Endodermal cell (in vitro differentiated cells): ENCODE results near the gene RAB3C. TPM values are rescaled to one million over a fixed set of nuclear protein-coding genes. Genes with fewer than 3 reads are reported as not detected.
A peak's percentile ranks its signal among the peaks of the same experiment; 100 is the strongest.

Experiments
- DNase-seq: peaks from one replicate; pipeline ENCODE4 v3.0.0-alpha.2; 2017
- H3K27ac ChIP-seq: 2 replicates; pipeline ENCODE4 v1.5.1; 2013; ENCODE audit warnings: mild to moderate bottlenecking, low read depth, low read length, moderate library complexity
- H3K27me3 ChIP-seq: 2 replicates; pipeline ENCODE4 v1.6.1; 2013; ENCODE audit warnings: mild to moderate bottlenecking, low read length, moderate library complexity; ENCODE audit not compliant: insufficient read depth, control insufficient read depth, poor library complexity, severe bottlenecking
- H3K36me3 ChIP-seq: 2 replicates; pipeline ENCODE4 v1.7.0; 2013; ENCODE audit warnings: mild to moderate bottlenecking, low read length, moderate library complexity; ENCODE audit not compliant: control insufficient read depth, insufficient read depth
- H3K4me1 ChIP-seq: one replicate; pipeline ENCODE4 v1.7.0; 2013; ENCODE audit warnings: low read length; ENCODE audit not compliant: control insufficient read depth, insufficient read depth
- H3K4me3 ChIP-seq: 2 replicates; pipeline ENCODE4 v1.5.1; 2013; ENCODE audit warnings: mild to moderate bottlenecking, low read length, moderate library complexity
- H3K9ac ChIP-seq: 2 replicates; pipeline ENCODE4 v1.6.1; 2013; ENCODE audit warnings: mild to moderate bottlenecking, low read length, moderate library complexity; ENCODE audit not compliant: poor library complexity, severe bottlenecking; ENCODE audit errors: extremely low read depth
- H3K9me3 ChIP-seq: 2 replicates; pipeline ENCODE4 v1.6.1; 2013; ENCODE audit warnings: mild to moderate bottlenecking, low read length, moderate library complexity; ENCODE audit not compliant: control insufficient read depth
- H3K27ac Mint-ChIP-seq: 2 replicates; pipeline ENCODE4 v1.8.0; 2020; ENCODE audit warnings: mixed read lengths
- H3K27me3 Mint-ChIP-seq: 2 replicates; pipeline ENCODE4 v1.8.0; 2021; ENCODE audit warnings: mild to moderate bottlenecking, mixed read lengths; ENCODE audit not compliant: insufficient read depth
- H3K36me3 Mint-ChIP-seq: 2 replicates; pipeline ENCODE4 v1.8.0; 2020; ENCODE audit warnings: low read depth, mixed read lengths
- H3K4me1 Mint-ChIP-seq: 2 replicates; pipeline ENCODE4 v1.8.0; 2020; ENCODE audit warnings: mixed read lengths
- H3K4me3 Mint-ChIP-seq: 2 replicates; pipeline ENCODE4 v1.8.0; 2020; ENCODE audit warnings: mild to moderate bottlenecking, moderate library complexity, mixed read lengths
- H3K9me3 Mint-ChIP-seq: 2 replicates; pipeline ENCODE4 v1.8.0; 2020; ENCODE audit warnings: mild to moderate bottlenecking, mixed read lengths
- CTCF ChIP-seq: fragments of 200-600 bp; sonication (generic); conservative IDR thresholded peaks from 2 replicates; pipeline ENCODE4 v1.5.0; 2021; ENCODE audit warnings: antibody characterized with exemption, mild to moderate bottlenecking
- WGBS, 2 experiments: methylation state at CpG; one replicate each; pipeline versions ENCODE4 v1.1.5 to v1.1.7; 2013; ENCODE audit warnings: missing lambda C conversion rate in 2 of 2, mixed read lengths in 1 of 2; ENCODE audit not compliant: insufficient coverage in 1 of 2, insufficient read length in 1 of 2; 5-methylcytosine and 5-hydroxymethylcytosine counted together
- total RNA-seq, 2 donors: library from RNA; stranded (reverse); fragmentation: NEBNext Ultra II Directional in 1 of 2; extraction: Animal tissue kit (Norgen Biotek cat#: 25700) in 1 of 2; gene quantifications; 2 replicates in 1 of 2; 3 replicates in 1 of 2; pipeline ENCODE4 v1.2.1, GENCODE V29; 2021

RAB3C gene
- total RNA-seq, 2 donors from 2014 or later, result 5.8 to 15.1 TPM

- no peaks in the 10 kb centered on the region for H3K4me1 ChIP-seq
- H3K4me3 ChIP-seq, result no peak overlapping the region
- Mint-ChIP-seq H3K4me3 (no peak overlapping the region), H3K36me3 (no peaks in the 10 kb centered on the region), H3K9me3 (no peaks in the 10 kb centered on the region), H3K27me3 (peaks cover 1% of the 10 kb centered on the region), H3K4me1 (peaks cover 2% of the 10 kb centered on the region), H3K27ac (no peak overlapping the region)
- TF ChIP-seq CTCF, result no peak
- no peaks in the 10 kb centered on the region for H3K36me3 ChIP-seq
- no peak overlapping the region for H3K9ac ChIP-seq
- H3K27me3 ChIP-seq, result no peaks in the 10 kb centered on the region
- no peak overlapping the region for H3K27ac ChIP-seq
- WGBS, 2 experiments, result 92 to 100% methylated on average over 2 to 8 of the region's 8 CpGs
- no peak for DNase-seq
- H3K9me3 ChIP-seq, result no peaks in the 10 kb centered on the region
Observed at GRCh38 chr5:58868931-58869330, 286.1 kb downstream of the RAB3C start.

GRCh38 chr5:58871648-58872242 is 288.9 kb downstream of the RAB3C start:
- WGBS, 2 experiments, result 74 to 86% methylated on average over 1 to 3 of the region's 3 CpGs
- peak; percentile 65 for DNase-seq
- H3K27ac Mint-ChIP-seq, result no peak overlapping the region
- H3K36me3 Mint-ChIP-seq, result no peaks in the 10 kb centered on the region
- H3K9ac ChIP-seq, result no peak overlapping the region
- no peaks in the 10 kb centered on the region for H3K27me3 ChIP-seq
- H3K4me1 ChIP-seq, result no peaks in the 10 kb centered on the region
- no peak overlapping the region for H3K4me3 Mint-ChIP-seq
- H3K9me3 Mint-ChIP-seq, result no peaks in the 10 kb centered on the region
- H3K4me3 ChIP-seq, result no peak overlapping the region
- no peaks in the 10 kb centered on the region for H3K36me3 ChIP-seq
- H3K27ac ChIP-seq, result no peak overlapping the region
- peaks cover 2% of the 10 kb centered on the region for H3K4me1 Mint-ChIP-seq
- H3K9me3 ChIP-seq, result no peaks in the 10 kb centered on the region
- peaks cover 4% of the 10 kb centered on the region for H3K27me3 Mint-ChIP-seq
- TF ChIP-seq CTCF, result peak; percentile 90

- Histone ChIP-seq H3K4me1 (no peaks in the 10 kb centered on the region), H3K9ac (no peak overlapping the region), H3K9me3 (no peaks in the 10 kb centered on the region), H3K36me3 (no peaks in the 10 kb centered on the region), H3K27me3 (no peaks in the 10 kb centered on the region), H3K4me3 (no peak overlapping the region), H3K27ac (no peak overlapping the region)
- no peak for DNase-seq
- Mint-ChIP-seq H3K4me3 (no peak overlapping the region), H3K4me1 (peaks cover 2% of the 10 kb centered on the region), H3K36me3 (no peaks in the 10 kb centered on the region), H3K9me3 (no peaks in the 10 kb centered on the region), H3K27ac (no peak overlapping the region), H3K27me3 (peaks cover 5% of the 10 kb centered on the region)
- no peak for TF ChIP-seq CTCF
- 87 to 90% methylated on average over 3 to 4 of the region's 5 CpGs for WGBS, 2 experiments
Observed at GRCh38 chr5:58872670-58873273, 289.9 kb downstream of the RAB3C start.
